ENCODE measurements around the gene GNL3.
A peak's percentile ranks its signal among the peaks of the same experiment; 100 is the strongest.

Gene GNL3

DNA sequence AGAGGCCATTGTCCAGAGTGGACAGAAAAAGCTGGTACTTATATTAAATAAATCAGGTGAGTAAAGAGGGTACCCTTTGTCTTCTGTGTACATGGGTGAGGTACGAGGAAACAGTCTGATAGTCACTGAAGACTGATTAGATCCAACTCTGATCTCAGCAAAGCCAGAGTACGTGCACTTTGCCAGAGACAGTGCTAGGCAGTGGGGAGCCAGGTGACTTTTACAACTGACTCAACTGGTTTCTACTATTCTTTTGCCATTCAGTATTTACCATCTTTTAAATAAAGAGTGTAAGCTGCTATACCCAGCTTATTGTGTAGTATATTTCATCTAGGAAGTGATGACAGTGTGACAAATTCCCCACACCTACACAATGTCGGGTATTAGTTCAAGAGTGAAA is 3.3 kb downstream of the GNL3 start:
- DNase-seq (ENCODE audit: low spot score): no peak

DNA sequence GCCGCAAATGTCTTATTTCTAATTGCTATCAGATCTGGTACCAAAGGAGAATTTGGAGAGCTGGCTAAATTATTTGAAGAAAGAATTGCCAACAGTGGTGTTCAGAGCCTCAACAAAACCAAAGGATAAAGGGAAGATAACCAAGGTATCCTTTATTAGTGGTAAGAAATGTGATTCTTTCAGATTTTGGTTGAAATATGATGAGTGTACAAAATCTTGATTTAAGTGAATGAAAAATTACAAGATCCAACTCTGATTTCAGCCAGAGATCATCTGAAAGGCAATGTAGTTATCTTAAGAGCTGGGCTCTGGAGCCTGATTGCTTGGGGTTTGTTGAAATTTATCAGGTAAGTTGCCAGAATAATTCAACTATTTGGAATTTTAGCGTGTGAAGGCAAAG is 4.7 kb downstream of the GNL3 start:
- DNase-seq (ENCODE audit: low spot score): no peak

DNA sequence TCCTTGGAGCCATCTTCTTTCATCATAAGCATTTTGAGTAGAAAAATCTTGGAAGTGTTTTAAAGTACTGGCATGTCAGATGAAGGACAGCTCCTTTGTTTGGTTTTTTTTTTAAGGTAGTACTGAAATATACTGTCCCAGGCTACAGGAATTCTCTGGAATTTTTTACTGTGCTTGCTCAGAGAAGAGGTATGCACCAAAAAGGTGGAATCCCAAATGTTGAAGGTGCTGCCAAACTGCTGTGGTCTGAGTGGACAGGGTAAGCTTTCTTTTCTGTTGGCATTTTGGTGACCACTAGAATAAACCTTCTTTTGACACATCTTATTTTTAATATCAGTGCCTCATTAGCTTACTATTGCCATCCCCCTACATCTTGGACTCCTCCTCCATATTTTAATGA is 7.2 kb downstream of the GNL3 start:
- no peak for DNase-seq (ENCODE audit: low spot score)

DNA sequence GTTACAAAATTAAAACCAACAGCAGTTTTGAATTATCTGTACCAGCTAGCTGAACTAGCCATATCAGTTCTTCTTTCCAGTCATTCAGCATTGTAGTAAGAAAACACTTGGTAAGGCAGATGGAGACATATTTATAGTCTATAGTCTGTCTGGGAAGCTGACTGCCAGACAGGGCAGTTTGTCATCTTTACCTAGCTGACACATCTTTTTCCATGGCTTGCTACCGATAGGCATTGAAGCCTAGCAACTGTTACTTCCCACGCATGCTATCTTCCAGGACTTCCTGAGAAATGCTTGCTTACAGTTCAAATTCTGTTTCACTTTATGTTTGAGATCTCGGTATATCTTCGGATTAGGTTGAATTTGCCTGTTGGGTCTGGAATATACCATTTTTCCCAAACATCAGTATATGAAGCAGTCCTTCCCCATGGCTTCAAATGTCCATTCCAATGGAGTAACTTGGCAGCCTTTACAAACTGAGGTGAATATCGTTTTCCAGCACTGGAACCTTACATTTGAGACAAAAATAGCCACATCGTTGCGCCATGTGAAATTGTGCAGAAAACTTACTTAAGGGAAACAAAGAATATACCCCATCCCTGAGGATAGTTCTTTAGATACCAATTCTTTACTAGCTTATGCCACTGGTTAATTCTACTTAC is 8.8 kb downstream of the GNL3 start:
- DNase-seq (ENCODE audit: low spot score): no peak

DNA sequence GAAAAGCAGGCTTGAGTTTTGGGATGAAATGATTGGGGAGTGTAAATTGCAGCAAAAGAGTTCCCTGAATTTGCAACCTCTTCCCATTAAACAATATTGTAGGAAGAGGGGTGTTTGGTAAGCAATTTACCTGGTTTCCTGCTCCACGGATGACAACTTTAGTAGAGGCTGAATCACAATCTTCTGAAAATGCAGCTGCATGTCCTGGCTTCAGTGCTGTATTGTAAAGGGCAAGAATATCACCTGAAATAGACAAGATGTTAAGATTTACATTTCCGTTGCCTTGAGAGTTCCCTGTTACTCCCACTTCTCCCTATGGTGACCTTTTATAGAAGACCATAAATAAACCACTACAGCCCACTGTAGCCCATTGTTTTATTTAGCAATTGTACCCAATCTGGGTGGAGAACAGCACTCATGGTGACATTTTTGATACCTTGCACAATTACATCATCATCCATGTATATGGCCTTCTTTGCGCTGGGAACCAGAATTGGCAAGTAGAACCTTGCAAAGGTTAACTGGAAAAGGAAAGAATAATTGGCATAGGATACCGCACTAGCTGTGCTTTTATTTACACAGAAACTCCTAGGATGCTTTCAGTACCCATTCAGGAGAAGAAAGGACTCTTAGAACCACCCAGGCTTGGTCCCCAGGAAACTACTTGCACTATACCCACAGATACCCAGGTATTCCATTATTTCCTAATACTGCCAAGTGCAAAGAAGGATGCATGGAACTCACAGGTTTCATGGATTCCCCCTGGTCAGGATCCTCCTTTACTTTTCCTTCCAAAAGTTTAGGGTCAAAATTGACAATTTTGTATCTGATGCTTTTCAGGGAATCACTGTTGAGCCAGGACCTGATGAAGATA is 10.2 kb downstream of the GNL3 start:
- DNase-seq (ENCODE audit: low spot score): no peak

DNA sequence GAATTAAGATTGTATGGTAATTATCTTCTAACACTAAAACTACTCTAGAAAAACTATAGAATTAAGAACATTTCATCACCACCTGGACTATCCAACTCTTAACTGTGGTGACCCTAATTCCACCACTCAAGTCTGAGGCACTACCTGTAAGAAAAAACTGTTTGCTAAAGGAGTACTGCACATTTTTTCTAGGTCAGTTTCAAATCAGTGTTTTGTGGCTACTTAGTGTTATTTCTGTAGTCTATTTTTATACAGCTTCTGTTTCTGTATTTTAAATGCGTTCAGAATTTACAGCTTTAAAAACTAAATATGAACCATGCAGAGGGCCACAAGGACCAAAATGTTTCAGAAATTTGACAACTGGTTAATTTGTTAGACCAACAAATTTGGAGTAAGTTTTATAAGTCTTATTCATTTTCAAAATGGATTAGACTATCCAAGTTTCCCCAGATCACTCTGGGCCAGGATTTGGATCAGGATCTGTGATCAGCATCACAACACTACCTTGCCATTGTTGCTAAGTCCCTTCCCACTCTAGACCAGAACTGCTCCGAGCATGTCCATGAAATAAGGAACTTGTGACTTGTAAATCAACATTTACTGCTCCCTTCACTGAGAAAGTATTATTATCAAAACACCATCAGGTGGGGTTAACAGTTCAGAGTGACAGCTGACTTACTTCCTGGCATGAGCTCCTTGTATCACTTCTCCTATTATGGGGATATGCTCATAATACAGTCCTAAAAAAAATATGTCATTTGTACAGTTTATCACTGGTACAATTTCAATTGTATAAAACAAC is 11.2 kb downstream of the GNL3 start:
- no peak for DNase-seq (ENCODE audit: low spot score)

DNA sequence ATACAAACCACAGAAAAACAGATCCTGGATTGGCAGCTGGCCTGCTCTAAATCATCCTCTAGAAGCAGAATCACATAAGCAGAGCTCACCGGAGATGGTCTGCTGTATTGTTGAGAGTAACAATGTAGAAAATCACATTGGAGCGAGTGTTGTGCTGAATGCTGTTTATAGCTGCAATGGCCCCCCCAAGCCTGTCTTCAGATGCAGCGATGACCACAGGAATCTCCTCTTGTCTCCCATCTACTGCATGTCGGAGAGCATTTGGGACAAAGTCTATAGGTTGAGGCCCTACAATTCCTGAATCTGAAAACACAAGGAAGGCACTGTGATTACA is 11.8 kb downstream of the GNL3 start:
- DNase-seq (ENCODE audit: low spot score): no peak

DNA sequence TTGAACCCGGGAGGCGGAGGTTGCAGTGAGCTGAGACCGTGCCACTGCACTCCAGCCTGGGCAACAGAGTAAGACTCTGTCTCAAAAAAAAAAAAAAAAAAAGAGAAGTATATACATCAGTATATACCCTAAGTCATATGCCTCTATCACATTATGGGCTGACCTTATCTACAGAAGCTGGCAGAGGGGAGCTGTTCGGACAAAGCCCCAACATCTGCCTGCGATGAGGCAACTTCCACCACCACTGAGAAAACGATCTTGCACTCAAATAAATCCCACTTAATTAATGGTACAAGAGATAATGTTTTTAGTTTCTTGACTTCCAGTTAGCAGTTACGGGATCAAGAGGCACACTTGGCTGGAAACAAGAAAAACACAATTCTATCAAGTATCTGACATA is 17.5 kb downstream of the GNL3 start:
- DNase-seq (ENCODE audit: low spot score): no peak

DNA sequence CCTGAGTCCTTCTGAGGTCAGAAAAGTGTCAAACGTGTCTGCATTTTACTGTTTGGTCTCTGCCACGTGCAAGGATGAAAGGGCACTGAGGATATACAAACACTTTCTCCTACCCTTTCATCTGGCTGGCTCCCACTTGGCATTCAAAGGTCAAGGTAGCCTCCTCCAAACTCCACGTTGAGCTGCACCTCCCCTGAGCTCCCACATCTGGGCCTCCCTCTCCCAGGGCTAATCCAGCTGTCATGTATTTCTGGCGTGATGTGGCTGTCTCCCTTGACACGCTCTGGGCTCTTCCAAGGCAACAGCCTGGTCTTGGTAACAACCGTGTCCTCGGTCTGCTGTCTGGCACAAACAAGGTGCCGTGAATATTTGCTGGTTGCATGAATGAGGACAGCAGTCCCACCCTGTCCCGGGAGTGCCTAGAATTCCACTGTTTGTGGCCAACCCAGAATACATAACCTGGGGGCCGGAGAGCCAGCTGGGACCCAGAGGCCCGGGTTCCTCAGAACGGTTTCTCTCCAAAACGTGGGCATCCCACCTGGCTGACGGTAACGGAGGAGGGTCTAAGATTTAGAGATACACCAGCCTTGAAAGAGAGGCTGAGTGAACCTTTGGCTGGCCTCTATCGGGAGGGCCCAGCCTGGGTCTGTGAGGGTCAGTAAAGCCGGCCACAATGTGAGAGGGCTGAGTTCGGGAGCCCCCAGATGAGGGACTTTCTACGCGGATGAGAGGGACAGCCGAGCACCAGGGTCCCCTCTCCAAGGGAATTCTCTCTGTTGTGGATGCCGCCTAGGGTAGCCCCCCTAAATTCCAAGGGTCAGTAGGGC is 19.0 kb downstream of the GNL3 start:
- DNase-seq (ENCODE audit: low spot score): peak; percentile 50

DNA sequence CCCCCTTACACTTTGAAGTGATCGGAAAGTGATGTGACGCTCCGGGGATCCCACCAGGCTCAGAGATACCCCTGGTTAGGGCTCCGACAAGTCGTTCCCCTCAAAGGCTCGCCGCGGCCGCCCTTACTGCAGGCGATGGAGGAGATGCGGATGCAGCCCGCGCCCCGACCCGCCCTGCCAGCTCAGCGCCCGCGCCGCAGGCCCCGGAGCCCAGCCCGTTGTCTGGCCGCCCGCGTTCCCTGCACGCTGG is 19.5 kb downstream of the GNL3 start:
- DNase-seq (ENCODE audit: low spot score): no peak

DNA sequence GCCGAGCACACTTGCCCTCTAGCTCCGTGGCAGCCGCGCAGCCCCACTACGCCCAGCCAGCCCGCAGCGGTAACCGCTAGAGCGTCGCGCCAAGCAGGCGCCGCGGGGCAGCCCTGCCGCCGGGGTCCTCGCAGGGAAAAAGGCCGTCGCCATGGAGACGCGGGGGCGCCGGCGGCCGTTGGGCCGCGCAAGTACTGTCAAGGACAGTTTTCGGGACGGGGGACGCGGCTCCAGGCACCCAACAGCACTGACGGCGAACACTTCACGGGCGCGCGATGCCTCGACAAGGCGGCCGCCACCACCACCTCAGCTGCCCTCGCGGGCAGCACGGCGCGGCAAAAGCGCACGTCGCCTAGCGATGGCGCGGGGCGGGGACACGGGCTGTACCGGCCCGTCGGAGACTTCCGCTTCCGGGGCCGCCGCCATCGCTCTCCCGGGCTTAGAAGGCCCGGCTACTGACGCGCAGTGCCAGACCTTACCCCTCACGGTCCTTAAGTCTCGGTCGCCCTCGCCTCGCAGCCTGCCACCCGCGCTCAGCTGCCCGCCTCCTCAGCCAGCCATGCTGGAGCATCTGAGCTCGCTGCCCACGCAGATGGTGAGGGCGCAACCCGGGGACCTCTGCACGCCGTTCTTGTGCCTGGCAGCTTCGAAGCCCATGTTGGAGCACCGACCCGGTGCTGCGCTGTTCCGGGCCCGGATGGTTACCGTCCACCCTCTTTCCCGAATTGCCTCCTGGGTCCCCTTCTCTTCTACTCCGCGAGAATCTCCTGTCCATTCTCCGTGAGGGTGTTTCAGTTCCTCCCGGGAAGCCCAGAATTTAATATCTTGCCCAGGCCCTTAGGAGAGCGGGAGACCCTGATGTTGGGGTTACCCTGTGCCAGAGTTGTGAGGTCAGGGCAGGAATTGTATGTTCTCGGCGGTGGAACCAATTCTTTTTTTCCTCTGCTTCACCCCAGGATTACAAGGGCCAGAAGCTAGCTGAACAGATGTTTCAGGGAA is 20.2 kb downstream of the GNL3 start, which contains the start of the genes GLT8D1 and SPCS1:
TSS of gene GLT8D1 (minus strand) at position 104 of the 999 bp plus-strand sequence. CDS start 5,331 bp downstream, outside the sequence.
TSS of gene SPCS1 (plus strand) at position 419 of the 999 bp plus-strand sequence. CDS start at position 560, 141 bp downstream.
- DNase-seq (ENCODE audit: low spot score): peak; percentile 91

DNA sequence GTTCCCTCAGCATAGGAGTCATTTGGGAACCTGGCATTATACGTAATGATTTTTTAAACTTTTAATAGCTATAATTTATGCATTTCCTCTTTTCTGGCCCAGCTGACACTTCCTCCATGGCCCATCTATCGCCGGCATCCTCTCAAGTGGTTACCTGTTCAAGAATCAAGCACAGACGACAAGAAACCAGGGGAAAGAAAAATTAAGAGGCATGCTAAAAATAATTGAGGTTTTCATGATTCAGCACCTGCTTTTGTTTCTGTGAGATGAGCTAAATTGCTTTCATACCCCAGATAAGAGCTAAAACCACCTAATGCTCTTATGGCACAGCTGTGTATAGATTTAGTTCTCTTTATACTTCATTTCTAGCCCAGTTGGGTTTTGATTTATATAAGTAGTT is 21.8 kb downstream of the GNL3 start:
- no peak for DNase-seq (ENCODE audit: low spot score)

DNA sequence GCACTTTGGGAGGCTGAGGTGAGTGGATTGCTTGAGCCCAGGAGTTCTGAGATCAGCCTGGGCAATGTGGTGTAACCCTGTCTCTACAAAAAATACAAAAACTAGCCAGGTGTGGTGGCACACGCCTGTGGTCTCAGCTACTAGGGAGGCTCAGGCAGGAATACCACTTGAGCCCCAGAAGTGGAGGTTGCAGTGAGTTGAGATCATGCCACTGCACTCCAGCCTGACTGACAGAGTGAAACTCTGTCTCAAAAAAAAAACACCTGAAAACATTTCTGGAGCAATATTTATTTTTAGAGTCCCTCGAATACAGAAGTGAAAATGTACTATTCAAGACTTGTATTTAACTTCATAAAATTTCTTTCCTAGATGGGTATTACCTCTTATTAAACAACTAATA is 24.7 kb downstream of the GNL3 start:
- no peak for DNase-seq (ENCODE audit: low spot score)

DNA sequence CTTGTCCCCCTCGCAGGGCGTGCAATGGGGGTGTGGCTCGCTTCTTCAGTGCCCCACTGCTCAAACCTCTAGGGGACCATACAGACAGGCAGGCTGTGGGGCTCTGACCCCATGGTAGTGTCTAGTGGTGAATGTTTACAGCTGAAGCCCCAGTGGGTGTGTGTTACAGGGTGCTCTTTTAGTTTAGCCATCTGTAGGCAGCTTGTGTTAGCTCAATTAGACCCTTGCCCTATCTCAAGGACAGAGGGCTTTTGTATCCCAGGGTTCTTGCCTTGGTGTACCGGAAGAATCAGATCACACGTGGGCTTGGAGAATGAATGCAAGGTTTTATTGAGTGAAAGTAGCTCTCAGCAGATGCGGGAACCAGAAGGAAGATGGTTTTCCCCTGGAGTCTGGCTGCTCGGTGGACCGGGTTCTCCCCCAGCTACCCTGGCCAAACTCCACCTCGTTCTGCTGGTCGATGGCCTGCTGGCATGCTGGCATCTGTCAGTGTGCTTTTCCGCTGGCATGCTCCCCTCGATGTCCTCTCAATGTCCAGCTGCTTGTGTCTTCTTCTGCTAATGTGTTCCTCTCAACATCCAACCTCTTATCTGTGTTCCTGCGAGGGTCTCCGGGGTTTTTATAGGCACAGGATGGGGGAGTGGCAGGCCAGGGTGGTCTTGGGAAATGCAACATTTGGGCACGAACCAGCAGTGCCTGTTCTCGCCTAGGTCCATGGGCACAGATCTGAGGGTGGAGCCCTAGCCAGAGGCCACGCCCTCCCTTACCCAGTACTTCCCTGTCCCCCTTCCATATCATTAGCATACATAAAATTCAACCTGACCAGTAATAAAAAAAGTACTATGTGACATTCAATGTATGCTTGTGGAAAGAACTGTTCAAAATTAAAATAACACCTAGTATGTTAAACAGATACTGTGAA is 26.7 kb downstream of the GNL3 start:
- DNase-seq (ENCODE audit: low spot score): no peak

DNA sequence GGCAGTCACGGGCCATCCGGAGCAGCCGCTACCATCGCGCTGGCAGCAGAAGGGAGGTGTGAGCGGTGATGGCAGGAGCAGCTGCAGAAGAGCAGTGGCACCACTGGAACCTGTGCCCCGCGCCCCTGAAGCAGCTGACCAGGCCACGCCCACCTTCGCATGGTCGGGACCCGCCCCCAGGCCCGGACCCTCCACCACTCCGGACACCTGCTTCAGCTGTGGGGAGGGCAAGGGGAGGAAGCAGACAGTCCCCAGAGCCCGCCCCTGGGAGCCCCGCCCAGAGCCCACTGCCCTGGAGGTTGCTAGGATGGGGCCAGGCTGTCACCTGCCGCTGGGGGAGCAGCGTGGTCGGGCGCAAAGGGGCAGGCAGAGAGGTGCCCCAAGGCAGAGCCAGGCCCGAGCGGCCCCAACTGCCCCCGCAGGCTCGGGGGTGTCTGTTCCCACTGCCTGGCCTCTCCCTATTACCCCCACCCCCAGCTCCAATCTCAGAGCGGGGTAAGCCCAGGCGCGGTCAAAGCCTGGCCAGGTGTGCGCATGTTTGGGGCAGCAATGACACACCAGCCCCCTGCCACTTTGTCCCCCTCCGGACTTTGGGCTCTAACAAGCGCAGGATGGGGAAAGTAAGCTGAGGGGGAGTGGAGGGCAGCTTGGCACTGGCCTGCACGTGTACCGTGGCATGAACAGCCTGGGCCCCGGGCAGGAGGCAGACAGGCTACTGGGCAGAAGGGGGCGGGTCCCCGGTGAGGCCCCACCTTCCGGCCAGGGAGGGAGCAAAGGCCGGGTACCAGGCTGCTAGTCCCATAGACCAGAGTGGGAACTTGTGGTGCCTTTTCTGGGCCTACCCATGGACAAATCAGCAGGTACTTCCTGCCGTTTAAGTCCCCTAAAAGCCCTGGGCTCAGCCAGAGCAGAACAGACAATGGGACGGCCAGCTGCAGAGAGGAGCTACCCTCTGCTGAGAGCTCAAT is 28.8 kb downstream of the GNL3 start:
- no peak for DNase-seq (ENCODE audit: low spot score)

DNA sequence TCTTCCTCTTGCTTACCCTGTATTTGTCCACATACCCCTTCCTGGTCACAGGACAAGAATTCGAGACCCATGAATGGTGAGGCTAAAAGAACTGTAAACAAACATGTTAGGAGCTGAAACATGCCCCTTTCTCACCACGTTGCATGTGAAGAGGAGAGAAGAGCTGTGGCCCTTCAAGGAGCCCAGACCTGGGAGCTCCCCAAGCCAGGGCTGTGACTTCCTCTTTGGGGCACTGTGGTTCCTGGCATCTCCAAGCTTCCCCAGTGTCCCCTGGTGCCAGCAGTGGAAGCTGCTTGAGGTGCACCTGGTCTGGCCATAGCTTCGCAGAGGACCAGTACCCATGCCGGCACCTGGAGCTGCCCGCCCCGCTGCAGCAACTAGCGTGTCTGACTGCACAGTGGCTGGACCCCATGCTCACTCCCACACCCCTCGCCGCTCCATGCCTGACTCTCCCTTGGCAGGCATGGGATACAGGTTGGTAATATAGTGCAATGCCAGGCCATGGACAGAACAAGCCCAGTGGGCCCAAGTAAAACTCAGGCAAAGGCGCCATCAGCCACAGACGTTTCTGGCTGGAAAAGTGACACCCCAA is 30.0 kb downstream of the GNL3 start:
- no peak for DNase-seq (ENCODE audit: low spot score)

DNA sequence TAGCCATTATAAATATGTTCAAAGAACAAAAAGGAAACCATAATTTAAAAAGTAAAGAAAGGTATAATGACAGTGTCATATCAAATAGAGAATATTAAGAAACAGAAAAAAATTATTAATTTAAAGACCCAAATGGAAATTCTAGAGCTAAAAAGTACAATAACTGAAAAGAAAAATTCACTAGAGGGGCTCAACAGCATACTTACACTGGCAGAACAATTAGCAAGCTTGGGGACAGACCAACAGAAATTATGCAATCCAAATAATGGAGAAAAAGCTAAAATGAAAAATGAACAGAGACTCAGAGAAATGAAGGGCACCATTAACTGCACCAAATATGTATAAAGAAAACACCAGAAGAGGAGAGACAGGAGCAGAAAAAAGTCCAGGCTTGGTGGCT is 33.8 kb downstream of the GNL3 start:
- no peak for DNase-seq (ENCODE audit: low spot score)
